Epithelial cell of prostate (primary cell): ENCODE results near the gene FAR2.
"Not testable (repeated sequence)": the region's sequence is repeated elsewhere in the genome, so short reads cannot be mapped to it uniquely, and the experiment has no call there.

Experiments
- DNase-seq: peaks from one replicate; pipeline ENCODE4 v3.0.0-alpha.2; 2011; ENCODE audit warnings: low read depth, low spot score
- H3K27ac ChIP-seq: fragments of 450-650 bp; 2 replicates; pipeline ENCODE4 v1.5.1; 2017; ENCODE audit warnings: mild to moderate bottlenecking

FAR2 gene

GRCh38 chr12:29382251-29382650 lies 233.2 kb downstream of the FAR2 start:
- DNase-seq = no peak
- no peak overlapping the region for H3K27ac ChIP-seq

- DNase-seq, H3K27ac ChIP-seq: not testable (repeated sequence)
Observed at GRCh38 chr12:29385194-29385593, 236.1 kb downstream of the FAR2 start.
